DMS79 (cell line): Measurements from ENCODE around the gene C11orf91.

ENCODE experiments used
- DNase-seq: peaks from one replicate; lab custom pipeline; 2025; lab: John Stamatoyannopoulos, UW

C11orf91 gene

DNA sequence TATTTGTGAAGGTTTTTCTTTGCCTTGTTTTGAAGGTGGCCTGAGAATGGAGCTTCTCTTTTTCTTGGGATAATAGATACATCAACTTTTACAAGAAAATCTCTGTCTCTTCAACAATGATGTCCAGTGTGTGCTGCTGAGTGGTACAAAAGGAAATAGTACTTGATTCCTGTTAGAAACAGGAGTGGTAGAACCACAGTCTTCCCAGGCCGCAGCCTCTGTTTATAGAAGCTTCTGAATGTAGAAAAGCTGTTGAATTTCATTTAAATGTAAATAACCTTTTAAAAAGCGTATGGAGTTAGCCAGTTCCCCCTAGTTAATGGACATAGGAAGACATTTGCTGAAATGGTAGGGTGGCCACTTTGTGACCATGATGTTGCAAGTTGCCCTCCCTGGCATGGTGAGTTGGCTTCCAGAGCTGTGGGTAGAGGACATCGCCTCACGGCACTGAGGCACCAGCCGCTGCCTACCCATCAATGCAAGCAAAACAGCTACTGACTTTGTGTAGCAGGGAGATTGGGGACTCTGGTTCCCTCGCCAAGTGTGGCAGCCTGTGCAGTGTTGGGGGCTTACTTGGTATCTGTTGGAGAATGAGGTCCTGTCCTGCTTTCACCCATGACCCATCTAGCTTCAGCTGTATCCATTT is 31.6 kb downstream of the C11orf91 start:
- DNase-seq: no peak

- DNase-seq: peak; percentile 76
Measured at GRCh38 chr11:33668468-33668825, 32.2 kb downstream of the C11orf91 start.

DNA sequence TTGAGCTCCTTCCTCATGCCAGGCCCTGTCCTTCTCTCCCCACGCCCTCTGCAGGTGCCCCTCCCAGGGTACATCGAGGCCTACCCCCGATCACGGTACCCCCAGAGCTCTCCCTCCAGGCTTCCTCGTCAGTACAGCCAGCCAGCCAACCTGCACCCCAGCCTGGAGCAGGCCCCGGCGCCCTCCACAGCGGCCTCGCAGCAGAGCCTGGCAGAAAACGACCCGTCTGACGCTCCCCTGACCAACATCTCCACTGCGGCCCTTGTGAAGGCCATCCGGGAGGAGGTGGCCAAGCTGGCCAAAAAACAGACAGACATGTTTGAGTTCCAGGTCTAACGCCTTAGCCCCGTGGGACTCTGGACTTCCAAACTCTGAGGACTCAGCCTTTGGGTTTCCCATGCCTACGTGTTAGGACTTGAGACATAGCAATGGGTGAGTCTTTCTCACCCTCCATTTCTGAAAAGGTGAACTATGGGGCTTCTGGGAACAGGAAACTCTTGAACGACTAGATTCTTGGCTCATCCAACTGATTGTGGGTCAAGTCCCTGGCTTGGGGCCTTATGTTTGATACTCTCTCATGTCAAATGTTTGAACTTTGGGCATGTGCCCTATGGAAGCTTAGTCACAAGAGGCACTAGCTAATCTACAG is 32.7 kb downstream of the C11orf91 start:
- DNase-seq: peak; percentile 46

DNA sequence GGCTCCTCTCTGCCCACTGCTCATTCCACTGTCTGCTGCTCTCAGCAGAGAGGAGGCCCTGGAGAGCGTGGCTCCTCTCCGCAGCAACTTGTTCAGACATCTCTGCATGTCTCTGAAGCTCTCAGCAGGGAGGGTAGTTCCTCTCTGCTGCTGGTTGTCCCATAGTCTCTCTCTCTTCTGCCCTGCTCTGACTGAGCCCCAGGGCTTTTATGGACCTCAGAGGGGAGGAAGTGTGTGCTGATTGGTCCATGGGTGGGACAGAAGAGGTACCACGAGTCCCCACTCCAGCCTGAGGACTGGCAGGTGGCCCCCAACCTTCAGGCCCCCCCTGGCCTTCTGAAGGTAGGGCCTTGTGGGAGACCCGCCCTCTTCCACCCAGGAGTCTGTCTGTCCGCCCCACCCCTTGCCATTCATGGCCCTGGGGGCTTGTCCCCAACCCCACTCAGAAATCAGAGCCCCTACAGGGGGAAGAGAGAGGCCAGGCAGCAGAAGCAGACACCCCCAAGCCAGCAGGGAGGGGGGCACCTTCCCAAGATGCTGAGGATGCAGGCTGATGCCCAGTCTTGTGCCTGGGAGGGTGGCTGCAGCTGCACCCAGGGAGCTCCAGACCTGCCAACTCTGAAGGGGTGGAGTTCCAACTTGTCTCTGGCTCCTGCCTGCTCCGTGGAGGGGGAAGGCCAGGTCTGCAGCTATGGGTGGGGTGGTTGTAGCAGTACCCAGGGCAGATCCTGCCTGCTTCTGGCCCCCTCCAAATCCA is 35.1 kb downstream of the C11orf91 start:
- DNase-seq: no peak

DNA sequence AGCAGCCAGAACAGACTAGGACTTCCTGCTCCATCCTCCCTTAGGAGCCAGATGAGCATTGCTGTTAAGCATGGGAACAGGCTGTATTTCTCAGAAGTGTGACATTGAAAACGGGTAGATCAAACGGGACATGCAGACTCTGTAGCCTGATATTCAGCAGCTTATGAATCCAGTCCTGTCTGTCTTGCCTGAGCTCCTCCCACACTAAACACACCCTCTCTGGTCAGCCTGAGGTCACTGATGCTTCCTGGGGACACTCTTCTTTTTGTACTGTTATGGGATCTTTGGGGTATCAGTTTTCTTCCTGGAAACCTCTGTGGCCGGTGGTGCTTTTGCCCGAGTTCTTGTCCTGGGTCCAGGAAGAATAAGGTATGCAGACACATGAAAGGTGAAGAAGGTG is 35.8 kb downstream of the C11orf91 start:
- no peak for DNase-seq

DNA sequence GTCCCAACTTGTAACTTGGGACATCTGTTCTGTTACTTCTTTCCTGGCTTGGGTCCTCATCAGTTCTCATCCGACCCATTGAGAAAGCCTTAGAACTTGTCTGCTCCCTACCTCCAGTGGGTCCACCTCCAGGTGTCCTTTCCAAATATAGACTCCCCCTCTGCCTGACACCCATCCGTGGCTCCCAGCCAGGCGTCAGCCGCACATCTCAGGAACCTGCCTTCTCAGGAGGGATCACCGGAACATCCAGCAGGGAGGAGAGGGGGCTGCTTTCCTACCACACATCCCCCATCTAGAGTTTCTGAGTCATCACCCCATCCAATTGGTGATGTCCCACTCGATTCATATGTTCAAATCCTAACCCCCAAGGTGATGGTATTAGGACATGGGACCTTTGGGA is 36.5 kb downstream of the C11orf91 start:
- DNase-seq: no peak

GRCh38 chr11:33663121-33663520 is 37.5 kb downstream of the C11orf91 start:
- DNase-seq: no peak

- peak; percentile 84 for DNase-seq
Measured at GRCh38 chr11:33661526-33661925, 39.1 kb downstream of the C11orf91 start.

DNA sequence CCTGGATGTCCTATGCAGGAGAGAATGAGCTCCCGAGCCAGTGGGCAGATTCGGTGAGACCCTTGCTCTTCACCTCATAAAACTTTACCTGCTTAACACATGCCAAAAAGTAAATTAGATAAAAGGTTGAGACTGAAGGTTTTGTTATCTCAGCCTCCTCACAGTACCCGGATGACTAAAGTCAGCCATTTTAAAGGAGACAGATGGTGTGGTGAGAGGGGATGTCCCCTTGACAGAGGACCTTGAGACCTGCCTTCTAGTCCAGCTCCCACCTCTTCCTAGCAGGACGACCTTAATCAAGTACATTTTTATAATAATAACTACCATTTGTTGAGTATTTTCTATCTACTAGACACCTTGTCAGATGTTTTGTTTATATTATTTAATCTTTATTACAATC is 39.7 kb downstream of the C11orf91 start:
- no peak for DNase-seq

DNA sequence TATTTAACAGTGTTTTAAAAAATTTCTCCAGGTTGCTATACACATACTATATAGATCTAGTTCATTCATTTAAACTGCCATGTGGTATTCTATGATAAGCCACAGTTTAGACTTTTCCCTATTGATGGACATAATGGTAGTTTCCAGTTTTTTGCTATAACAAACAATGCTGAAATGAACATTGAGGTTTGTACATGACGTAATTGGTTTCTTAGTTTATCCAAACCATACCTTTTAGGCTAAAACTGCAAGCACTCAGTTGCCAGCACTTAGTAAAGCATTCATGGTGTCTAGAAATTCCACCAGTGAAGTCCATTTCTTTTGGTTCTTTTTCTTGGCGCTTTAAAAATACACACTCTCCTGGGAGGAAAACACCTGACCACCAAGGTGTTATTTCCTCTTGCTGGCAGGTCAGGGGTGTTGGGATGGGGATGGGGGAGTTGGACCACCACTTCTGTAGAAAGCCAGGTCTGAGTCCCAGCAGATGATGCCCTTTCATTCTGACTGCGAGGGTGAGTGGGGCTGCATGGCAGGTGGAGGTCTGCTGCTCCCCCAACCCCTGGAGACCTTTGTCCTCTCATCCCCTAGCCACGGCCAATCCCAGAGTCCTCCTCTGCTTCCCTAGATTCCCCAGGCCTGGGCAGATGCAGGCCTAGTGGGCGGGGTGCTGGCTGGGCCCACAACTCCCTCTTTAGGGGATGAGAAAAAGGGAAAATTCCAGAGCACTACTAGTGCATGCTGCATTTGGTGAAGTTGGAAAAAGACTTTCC is 41.1 kb downstream of the C11orf91 start:
- no peak for DNase-seq

DNA sequence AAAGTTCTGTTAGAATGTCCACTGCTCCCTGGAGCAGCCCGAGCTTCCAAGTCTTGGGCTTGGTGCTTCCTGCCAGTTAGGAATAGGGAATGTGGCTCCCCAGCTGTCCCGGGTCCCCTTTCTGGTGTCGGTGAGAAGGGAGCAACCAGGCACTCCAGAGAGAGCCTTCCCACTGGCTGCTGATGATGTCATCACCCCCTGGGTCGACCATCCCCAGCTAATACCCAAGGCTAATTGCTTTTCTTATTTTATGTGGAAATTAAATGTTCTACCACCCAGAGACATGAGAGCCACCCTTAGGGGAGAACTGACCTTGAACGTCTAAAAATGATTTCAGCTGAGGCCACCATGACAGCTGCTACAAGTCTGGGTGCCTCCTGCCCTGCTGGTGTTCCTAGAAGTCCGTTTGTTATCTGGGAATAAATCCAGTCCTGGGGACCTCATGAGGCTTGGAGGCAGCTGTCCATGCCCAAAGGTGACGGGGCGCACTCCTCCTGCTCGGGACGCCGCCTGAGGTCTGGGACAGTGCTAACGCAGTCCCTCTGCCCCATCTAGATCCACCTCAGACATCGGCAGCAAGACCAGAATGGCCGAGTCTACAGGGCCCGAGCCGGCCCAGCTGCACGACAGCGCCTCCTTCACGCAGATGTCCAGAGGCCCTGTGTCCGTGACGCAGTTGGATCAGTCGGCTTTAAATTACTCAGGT is 42.3 kb downstream of the C11orf91 start:
- no peak for DNase-seq

DNA sequence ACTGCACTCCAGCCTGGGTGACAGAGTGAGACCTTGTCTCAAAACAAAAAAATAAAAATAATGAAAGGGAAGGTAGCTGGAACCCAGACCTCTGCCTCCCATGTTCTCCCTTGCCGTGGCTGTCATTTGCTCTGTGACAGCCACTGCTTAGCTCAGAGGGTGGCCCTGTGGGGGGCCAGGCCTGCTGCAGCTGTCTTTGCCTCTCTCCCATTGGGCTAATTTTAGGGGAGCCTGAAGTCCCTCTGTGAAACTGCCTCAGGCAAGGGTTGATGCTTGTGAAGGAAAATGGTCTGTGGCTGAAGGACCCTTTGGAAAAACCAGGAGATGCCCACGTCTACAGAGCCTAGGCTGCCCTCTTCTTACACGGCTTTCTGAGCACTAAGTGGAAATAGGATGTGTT is 42.9 kb downstream of the C11orf91 start:
- peak; percentile 47 for DNase-seq

- DNase-seq: no peak
Measured at GRCh38 chr11:33656768-33657167, 43.9 kb downstream of the C11orf91 start.

- DNase-seq: no peak
Measured at GRCh38 chr11:33655842-33656600, 44.6 kb downstream of the C11orf91 start.

- no peak for DNase-seq
Measured at GRCh38 chr11:33654594-33654993, 46.0 kb downstream of the C11orf91 start.

DNA sequence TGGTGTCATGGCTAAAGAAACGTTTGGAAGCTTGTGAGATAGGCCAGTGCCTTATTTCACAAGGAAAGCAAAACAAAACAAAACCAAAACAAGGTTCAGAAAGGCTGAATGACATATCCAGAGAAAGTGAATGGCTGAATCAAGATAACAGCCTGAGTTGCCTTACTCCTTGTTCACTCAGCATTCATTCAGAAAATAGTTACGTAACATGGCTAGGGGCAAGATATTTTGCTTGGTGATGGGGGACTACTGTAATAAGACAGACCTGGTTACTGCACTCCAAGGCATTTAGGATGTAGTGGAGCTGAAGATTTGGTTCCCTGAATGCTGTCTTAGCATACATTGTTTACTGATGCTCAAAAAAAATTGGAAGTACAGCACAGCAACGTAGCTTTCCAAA is 47.7 kb downstream of the C11orf91 start:
- DNase-seq: no peak

DNA sequence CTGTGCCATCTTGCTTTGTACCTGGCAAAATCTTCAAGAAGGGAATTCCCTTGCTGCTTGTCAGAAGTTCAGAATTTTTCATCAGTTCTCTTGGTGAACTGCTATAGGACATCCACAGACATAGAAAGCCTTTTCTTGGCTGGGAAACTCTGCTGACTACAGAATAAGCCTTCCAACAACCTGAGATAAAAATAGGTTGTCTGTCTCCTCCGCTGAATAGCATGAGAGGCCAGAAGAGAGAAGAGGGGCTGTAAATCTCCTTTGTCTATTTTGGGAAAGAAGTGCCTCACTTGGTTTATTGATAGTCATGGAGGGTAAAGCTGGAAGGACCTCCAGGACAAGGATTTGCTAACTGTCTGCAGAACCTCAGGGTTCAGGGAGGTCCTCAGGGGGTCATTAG is 48.2 kb downstream of the C11orf91 start:
- DNase-seq: no peak

- DNase-seq: no peak
Measured at GRCh38 chr11:33651990-33652389, 48.6 kb downstream of the C11orf91 start.

DNA sequence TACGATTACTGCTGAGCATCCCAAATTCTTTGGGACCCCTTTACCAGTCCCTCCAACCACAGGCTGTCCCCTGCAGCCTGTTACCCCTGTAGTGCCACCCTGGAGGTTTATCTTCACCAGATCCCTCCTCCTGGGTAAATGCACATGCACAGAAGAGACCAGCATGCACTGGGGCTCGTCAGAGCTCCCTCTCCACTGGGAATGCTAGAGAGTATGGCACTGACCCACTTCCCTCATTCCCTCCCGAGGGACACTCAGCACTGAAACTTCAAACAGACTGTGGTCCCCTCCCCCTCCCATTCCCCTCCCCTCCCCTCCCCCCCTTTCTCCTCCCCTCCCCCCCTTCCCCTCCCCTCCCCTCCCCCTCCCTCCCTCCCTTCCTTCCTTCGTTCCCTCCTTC is 49.1 kb downstream of the C11orf91 start:
- no peak for DNase-seq

GRCh38 chr11:33649944-33650343 is 50.7 kb downstream of the C11orf91 start:
- DNase-seq: no peak
